Omental fat pad (tissue), 4 donors: ENCODE data around the gene BEND6. TPM values are rescaled to one million over a fixed set of nuclear protein-coding genes. Genes with fewer than 3 reads are reported as not detected.
"Not testable (repeated sequence)": the region's sequence is repeated elsewhere in the genome, so short reads cannot be mapped to it uniquely, and the experiment has no call there.

Source experiments
- ATAC-seq: fragments of 150-250 bp; one replicate; pipeline ENCODE4 v1.9.1; 2016; ENCODE audit warnings: mild to moderate bottlenecking, moderate library complexity; ENCODE audit not compliant: low FRiP score
- DNase-seq: peaks from one replicate; pipeline ENCODE4 v3.0.0-alpha.2; 2019; ENCODE audit warnings: low spot score
- CTCF ChIP-seq, 3 donors: fragments of 450-650 bp; IDR thresholded peaks; one replicate each; pipeline ENCODE4 v1.5.1; 2016 to 2017; ENCODE audit warnings: antibody characterized with exemption in 3 of 3, mild to moderate bottlenecking in 3 of 3, moderate library complexity in 2 of 3
- total RNA-seq, 4 donors: library from RNA; depleted of rRNA; stranded (reverse); fragments of >200 nt; gene quantifications; one replicate each; pipeline ENCODE4 v1.1.0, GENCODE V29; 2016

The BEND6 gene
- total RNA-seq, 4 donors from 2014 or later = 0.44 to 1.0 (median 0.72) TPM; not detected in 1

- DNase-seq (no peak), ATAC-seq (no peak)
- no peak for TF ChIP-seq CTCF (IDR thresholded peaks at IDR 0.05)
Measured at GRCh38 chr6:57026001-57026400, 71.1 kb downstream of the BEND6 start.

- no peak for TF ChIP-seq CTCF (IDR thresholded peaks at IDR 0.05)
- no peak for DNase-seq
- no peak for ATAC-seq
Measured at GRCh38 chr6:57027301-57027700, 72.4 kb downstream of the BEND6 start.

GRCh38 chr6:57029213-57029612 is 74.3 kb downstream of the BEND6 start:
- no peak for TF ChIP-seq CTCF (IDR thresholded peaks at IDR 0.05)
- no peak for ATAC-seq
- no peak for DNase-seq

DNA sequence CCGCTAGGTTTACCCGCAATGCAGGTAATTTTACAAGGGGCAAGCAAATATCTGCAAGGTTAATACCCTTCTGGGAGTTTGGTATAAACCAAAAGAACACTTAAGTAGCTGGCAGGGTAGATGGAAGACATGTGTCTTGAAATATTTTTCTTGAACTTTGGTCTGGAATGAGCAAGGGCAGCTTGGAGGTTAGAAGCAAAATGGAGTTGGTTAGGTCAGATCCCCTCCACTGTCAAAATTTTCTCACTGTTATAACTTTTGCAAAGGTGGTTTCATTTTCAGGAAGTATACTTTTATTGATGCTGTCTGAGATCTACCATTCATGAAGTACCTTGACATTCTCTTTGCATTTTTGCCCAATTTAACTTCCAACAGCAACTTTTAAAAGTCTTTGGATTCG is 78.3 kb downstream of the BEND6 start:
- no peak for TF ChIP-seq CTCF (IDR thresholded peaks at IDR 0.05)
- no peak for ATAC-seq
- DNase-seq = no peak

DNA sequence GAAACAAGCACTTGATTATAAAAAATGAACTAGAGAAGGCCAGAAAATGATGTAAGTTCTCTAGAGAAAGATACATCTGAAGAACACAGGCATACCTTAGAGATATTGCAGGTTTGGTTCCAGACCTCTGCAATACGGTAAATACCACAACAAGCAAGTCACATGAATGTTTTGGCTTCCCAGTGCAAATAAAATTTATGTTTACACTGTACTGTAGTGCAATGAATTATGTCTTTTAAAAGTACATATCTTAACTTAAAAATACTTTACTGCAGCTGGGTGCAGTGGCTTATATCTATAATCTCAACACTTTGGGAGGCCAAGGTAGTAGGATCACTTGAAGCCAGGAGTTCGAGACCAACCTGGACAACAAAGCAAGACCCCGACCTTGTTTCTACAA is 80.6 kb downstream of the BEND6 start:
- no peak for TF ChIP-seq CTCF (IDR thresholded peaks at IDR 0.05)
- ATAC-seq (no peak), DNase-seq (no peak)

- no peak for ATAC-seq
- DNase-seq = no peak
- no peak for TF ChIP-seq CTCF (IDR thresholded peaks at IDR 0.05)
Measured at GRCh38 chr6:57038906-57039305, 84.0 kb downstream of the BEND6 start.

DNA sequence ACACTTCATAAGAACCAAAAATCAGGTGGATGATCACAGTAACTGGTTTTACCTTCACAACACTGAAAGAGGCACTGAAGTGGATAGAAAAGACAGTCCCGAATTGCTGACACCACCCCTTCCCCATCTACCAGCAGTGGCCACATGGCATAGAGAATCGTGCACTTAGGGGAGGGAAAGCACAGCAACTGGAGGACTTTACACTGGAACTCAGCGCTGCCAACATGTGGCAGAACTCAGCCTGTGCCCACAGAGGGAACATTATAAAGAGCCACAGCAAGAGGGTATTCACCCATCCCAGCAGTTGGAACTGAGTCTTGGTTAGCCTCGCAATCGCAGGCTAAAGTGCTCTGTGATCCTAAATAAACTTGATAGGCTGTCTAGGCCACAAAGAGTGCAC is 85.1 kb downstream of the BEND6 start:
- DNase-seq = no peak
- ATAC-seq = no peak
- TF ChIP-seq CTCF (IDR thresholded peaks at IDR 0.05) = no peak

- ATAC-seq, DNase-seq: not testable (repeated sequence)
Measured at GRCh38 chr6:57044061-57044460, 89.2 kb downstream of the BEND6 start.
